DOHH2 (cell line): Measurements from ENCODE around the gene MGLL.

Experiments
- H3F3A ChIP-seq: fragments of 200-600 bp; sonication (generic), shearing (Covaris generic); 2 replicates; pipeline ENCODE4 v1.6.0; 2016; ENCODE audit warnings: antibody characterized with exemption, mild to moderate bottlenecking; ENCODE audit not compliant: control insufficient read depth, insufficient read depth
- H3K27ac ChIP-seq: fragments of 200-600 bp; sonication (generic); 2 replicates; pipeline ENCODE4 v1.5.1; 2014; ENCODE audit warnings: low read depth, mild to moderate bottlenecking, low read length, moderate library complexity
- H3K27me3 ChIP-seq: fragments of 200-600 bp; sonication (generic); 2 replicates; pipeline ENCODE4 v1.6.1; 2014; ENCODE audit warnings: mild to moderate bottlenecking, low read length, mixed read lengths; ENCODE audit not compliant: control insufficient read depth
- H3K36me3 ChIP-seq: fragments of 200-600 bp; sonication (generic); 2 replicates; pipeline ENCODE4 v1.6.1; 2014; ENCODE audit warnings: mild to moderate bottlenecking, low read length, moderate library complexity, mixed read lengths; ENCODE audit not compliant: control insufficient read depth
- H3K4me1 ChIP-seq: fragments of 200-600 bp; sonication (generic); 2 replicates; pipeline ENCODE4 v1.6.1; 2014; ENCODE audit warnings: mild to moderate bottlenecking, low read length, mixed read lengths; ENCODE audit not compliant: control insufficient read depth
- H3K4me2 ChIP-seq: fragments of 200-600 bp; sonication (generic); 2 replicates; pipeline ENCODE4 v1.6.0; 2014; ENCODE audit warnings: mild to moderate bottlenecking, low read length, moderate library complexity
- H3K4me3 ChIP-seq: fragments of 200-600 bp; sonication (generic); 2 replicates; pipeline ENCODE4 v1.5.1; 2014; ENCODE audit warnings: mild to moderate bottlenecking, low read length, mixed read lengths
- H3K79me2 ChIP-seq: fragments of 200-600 bp; sonication (generic); 2 replicates; pipeline ENCODE4 v1.6.1; 2014; ENCODE audit warnings: mild to moderate bottlenecking, low read length, mixed read lengths; ENCODE audit not compliant: control insufficient read depth
- H3K9me2 ChIP-seq: fragments of 200-600 bp; sonication (generic); replicated peaks from 2 replicates; pipeline ENCODE4 v1.6.1; 2014; ENCODE audit warnings: mild to moderate bottlenecking, low read length, mixed read lengths; ENCODE audit not compliant: control insufficient read depth
- H3K9me3 ChIP-seq: fragments of 200-600 bp; sonication (generic); 2 replicates; pipeline ENCODE4 v1.6.1; 2014; ENCODE audit warnings: antibody characterized with exemption, low read length, mixed read lengths; ENCODE audit not compliant: control insufficient read depth, insufficient read depth
- H4K20me1 ChIP-seq: fragments of 200-600 bp; sonication (generic); 2 replicates; pipeline ENCODE4 v1.6.0; 2014; ENCODE audit warnings: low read depth, mild to moderate bottlenecking, antibody characterized with exemption, low read length, moderate library complexity; ENCODE audit not compliant: control insufficient read depth, insufficient read depth
- EZH2phosphoT487 ChIP-seq: fragments of 200-600 bp; sonication (generic); IDR thresholded peaks from 2 replicates; pipeline ENCODE4 v1.6.1; 2017; ENCODE audit warnings: borderline replicate concordance, mild to moderate bottlenecking, antibody characterized with exemption, low read length, moderate library complexity, mixed read lengths
- TF ChIP-seq, protein P1 (sequence below): fragments of 200-600 bp; sonication (generic); IDR thresholded peaks from one replicate; pipeline ENCODE4 v1.5.1; 2014; ENCODE audit warnings: antibody characterized with exemption, mild to moderate bottlenecking, low read depth, low read length; ENCODE audit not compliant: poor library complexity, severe bottlenecking

MGLL gene

DNA sequence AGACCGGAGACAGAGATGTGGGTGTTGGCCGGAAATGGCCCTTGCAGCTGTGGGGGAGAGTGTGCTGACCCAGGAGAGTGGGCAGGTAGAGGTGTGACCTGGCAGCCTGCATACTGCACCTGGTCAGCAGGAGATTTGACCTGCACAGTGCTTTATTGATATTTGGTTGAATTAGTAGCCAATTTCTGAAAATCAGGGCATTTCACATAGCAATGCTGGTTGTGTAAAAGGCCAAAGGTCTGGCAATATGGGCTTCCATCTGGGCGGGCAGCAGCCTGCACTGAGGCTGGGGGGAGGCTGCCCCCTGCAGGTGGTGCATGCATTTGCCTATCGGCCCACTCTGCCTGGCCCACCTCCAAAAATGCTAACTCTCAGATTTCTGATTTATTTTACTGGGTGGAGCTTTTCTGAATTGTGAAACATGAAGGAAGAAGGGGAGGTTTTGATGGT, 9.4 kb upstream of the MGLL start:
- peaks cover 28% of the 10 kb centered on the region for H3K4me1 ChIP-seq
- no peaks in the 10 kb centered on the region for H3K36me3 ChIP-seq
- TF ChIP-seq, protein P1, sequence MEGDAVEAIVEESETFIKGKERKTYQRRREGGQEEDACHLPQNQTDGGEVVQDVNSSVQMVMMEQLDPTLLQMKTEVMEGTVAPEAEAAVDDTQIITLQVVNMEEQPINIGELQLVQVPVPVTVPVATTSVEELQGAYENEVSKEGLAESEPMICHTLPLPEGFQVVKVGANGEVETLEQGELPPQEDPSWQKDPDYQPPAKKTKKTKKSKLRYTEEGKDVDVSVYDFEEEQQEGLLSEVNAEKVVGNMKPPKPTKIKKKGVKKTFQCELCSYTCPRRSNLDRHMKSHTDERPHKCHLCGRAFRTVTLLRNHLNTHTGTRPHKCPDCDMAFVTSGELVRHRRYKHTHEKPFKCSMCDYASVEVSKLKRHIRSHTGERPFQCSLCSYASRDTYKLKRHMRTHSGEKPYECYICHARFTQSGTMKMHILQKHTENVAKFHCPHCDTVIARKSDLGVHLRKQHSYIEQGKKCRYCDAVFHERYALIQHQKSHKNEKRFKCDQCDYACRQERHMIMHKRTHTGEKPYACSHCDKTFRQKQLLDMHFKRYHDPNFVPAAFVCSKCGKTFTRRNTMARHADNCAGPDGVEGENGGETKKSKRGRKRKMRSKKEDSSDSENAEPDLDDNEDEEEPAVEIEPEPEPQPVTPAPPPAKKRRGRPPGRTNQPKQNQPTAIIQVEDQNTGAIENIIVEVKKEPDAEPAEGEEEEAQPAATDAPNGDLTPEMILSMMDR = peak; percentile 80
- no peak for TF ChIP-seq EZH2phosphoT487
- no peaks in the 10 kb centered on the region for H4K20me1 ChIP-seq
- H3K4me2 ChIP-seq = no peak overlapping the region
- no peak overlapping the region for H3K4me3 ChIP-seq
- no peaks in the 10 kb centered on the region for H3F3A ChIP-seq
- H3K9me2 ChIP-seq = no peaks in the 10 kb centered on the region
- no peaks in the 10 kb centered on the region for H3K27me3 ChIP-seq
- no peak overlapping the region for H3K27ac ChIP-seq
- H3K9me3 ChIP-seq = peaks cover 16% of the 10 kb centered on the region; the same call in 1 of the 2 replicates
- H3K79me2 ChIP-seq = no peaks in the 10 kb centered on the region

- peaks cover 7% of the 10 kb centered on the region for H3K4me1 ChIP-seq
- no peaks in the 10 kb centered on the region for H3K9me2 ChIP-seq
- no peaks in the 10 kb centered on the region for H3K36me3 ChIP-seq
- H3K79me2 ChIP-seq = no peaks in the 10 kb centered on the region
- no peaks in the 10 kb centered on the region for H4K20me1 ChIP-seq
- H3K4me2 ChIP-seq = no peak overlapping the region
- no peaks in the 10 kb centered on the region for H3F3A ChIP-seq
- H3K9me3 ChIP-seq = peaks cover 16% of the 10 kb centered on the region; the same call in 1 of the 2 replicates
- H3K27ac ChIP-seq = no peak overlapping the region
- TF ChIP-seq EZH2phosphoT487 = no peak
- TF ChIP-seq, protein P1 = no peak
- H3K27me3 ChIP-seq = peaks cover 1% of the 10 kb centered on the region
- H3K4me3 ChIP-seq = no peak overlapping the region
These were observed 7.2 kb upstream of the MGLL start for GRCh38 chr3:127829537-127829936.

DNA sequence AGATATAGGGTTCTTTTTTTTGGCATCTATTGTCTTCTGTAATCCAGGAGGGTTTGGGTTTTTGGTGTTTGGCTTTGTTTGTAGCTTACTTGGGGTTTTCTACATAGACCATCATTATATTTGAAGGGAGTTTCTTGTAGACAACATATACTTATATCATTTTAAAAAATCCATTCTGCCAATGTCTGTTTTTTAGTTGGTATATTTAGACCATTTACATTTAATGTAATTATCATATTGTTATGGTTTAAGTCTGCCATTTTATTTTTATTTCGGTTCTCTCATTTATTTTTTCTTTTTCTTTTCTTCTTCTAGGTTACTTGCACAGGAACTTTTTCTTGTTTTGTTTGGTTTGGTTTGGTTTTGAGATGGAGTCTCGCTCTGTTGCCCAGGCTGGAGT, 5.5 kb upstream of the MGLL start:
- H3K79me2 ChIP-seq = no peaks in the 10 kb centered on the region
- H3K4me2 ChIP-seq = no peak overlapping the region
- no peak overlapping the region for H3K27ac ChIP-seq
- H3K27me3 ChIP-seq = peaks cover 15% of the 10 kb centered on the region
- no peaks in the 10 kb centered on the region for H4K20me1 ChIP-seq
- H3F3A ChIP-seq = no peaks in the 10 kb centered on the region
- TF ChIP-seq EZH2phosphoT487 = no peak
- TF ChIP-seq, protein P1 = no peak
- H3K36me3 ChIP-seq = no peaks in the 10 kb centered on the region
- no peaks in the 10 kb centered on the region; the same call in 1 of the 2 replicates for H3K4me1 ChIP-seq
- H3K9me2 ChIP-seq = no peaks in the 10 kb centered on the region
- H3K9me3 ChIP-seq = peaks cover 12% of the 10 kb centered on the region; the same call in 1 of the 2 replicates
- no peak overlapping the region for H3K4me3 ChIP-seq
